B cell (primary cell): ENCODE results near the gene MED17.

Experiments
- EZH2 ChIP-seq: IDR thresholded peaks from 2 replicates; pipeline ENCODE4 v1.6.1; 2012; ENCODE audit warnings: borderline replicate concordance, low read depth, mild to moderate bottlenecking, moderate library complexity, low read length; ENCODE audit not compliant: insufficient read depth, poor library complexity, severe bottlenecking
- TF ChIP-seq, protein P1 (sequence below): fragments of 200-600 bp; IDR thresholded peaks from one replicate; pipeline ENCODE4 v1.8.0; 2022; ENCODE audit warnings: antibody characterized with exemption, mild to moderate bottlenecking

DNA sequence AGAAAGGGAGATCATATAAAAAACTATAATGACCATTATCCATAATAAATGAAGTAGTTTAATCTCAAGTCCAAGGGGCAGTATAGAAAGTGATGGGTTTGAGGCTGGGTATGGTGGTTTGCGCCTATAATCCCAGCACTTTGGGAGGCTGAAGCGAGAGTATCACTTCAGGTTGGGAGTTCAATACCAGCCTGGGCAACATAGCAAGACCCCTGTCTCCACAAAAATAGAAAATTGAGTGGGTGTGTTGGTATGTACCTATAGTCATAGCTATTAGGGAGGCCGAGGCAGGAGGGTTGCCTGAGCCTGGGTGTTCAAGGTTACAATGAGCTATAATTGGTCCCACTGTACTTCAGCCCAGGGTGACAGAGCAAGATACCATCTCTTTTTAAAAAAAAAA lies 23.9 kb downstream of the MED17 start:
- TF ChIP-seq, protein P1, sequence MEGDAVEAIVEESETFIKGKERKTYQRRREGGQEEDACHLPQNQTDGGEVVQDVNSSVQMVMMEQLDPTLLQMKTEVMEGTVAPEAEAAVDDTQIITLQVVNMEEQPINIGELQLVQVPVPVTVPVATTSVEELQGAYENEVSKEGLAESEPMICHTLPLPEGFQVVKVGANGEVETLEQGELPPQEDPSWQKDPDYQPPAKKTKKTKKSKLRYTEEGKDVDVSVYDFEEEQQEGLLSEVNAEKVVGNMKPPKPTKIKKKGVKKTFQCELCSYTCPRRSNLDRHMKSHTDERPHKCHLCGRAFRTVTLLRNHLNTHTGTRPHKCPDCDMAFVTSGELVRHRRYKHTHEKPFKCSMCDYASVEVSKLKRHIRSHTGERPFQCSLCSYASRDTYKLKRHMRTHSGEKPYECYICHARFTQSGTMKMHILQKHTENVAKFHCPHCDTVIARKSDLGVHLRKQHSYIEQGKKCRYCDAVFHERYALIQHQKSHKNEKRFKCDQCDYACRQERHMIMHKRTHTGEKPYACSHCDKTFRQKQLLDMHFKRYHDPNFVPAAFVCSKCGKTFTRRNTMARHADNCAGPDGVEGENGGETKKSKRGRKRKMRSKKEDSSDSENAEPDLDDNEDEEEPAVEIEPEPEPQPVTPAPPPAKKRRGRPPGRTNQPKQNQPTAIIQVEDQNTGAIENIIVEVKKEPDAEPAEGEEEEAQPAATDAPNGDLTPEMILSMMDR: no peak
- no peak for TF ChIP-seq EZH2
